DMS79 treated with DMSO at 0.1 percent for 48 hours (cell line): ENCODE data around the gene SUCO.
"Not testable (repeated sequence)": the region's sequence is repeated elsewhere in the genome, so short reads cannot be mapped to it uniquely, and the experiment has no call there.

Experiments
- DNase-seq: peaks from one replicate; lab custom pipeline; 2025; lab: John Stamatoyannopoulos, UW

Gene SUCO

GRCh38 chr1:172609528-172609927 is 76.6 kb downstream of the SUCO start:
- DNase-seq: no peak

GRCh38 chr1:172612478-172612877 is 79.5 kb downstream of the SUCO start:
- no peak for DNase-seq

GRCh38 chr1:172613294-172613693 is 80.3 kb downstream of the SUCO start:
- no peak for DNase-seq

- no peak for DNase-seq
Observed at GRCh38 chr1:172616195-172616594, 83.2 kb downstream of the SUCO start.

GRCh38 chr1:172616636-172617035 is 83.7 kb downstream of the SUCO start:
- DNase-seq: no peak

GRCh38 chr1:172620603-172621002 is 87.7 kb downstream of the SUCO start:
- DNase-seq: not testable (repeated sequence)

- DNase-seq: no peak
Observed at GRCh38 chr1:172622541-172622940, 89.6 kb downstream of the SUCO start.

- no peak for DNase-seq
Observed at GRCh38 chr1:172623748-172624147, 90.8 kb downstream of the SUCO start.

GRCh38 chr1:172626845-172627244 is 93.9 kb downstream of the SUCO start:
- no peak for DNase-seq

GRCh38 chr1:172627702-172628101 is 94.8 kb downstream of the SUCO start:
- DNase-seq: no peak

GRCh38 chr1:172628401-172628800 is 95.5 kb downstream of the SUCO start:
- no peak for DNase-seq

GRCh38 chr1:172629170-172629569 is 96.2 kb downstream of the SUCO start:
- no peak for DNase-seq

- no peak for DNase-seq
Observed at GRCh38 chr1:172629638-172630037, 96.7 kb downstream of the SUCO start.

GRCh38 chr1:172630056-172630818 is 97.3 kb downstream of the SUCO start:
- DNase-seq: no peak

- DNase-seq: no peak
Observed at GRCh38 chr1:172630868-172631267, 97.9 kb downstream of the SUCO start.

- DNase-seq: no peak
Observed at GRCh38 chr1:172637522-172637921, 104.6 kb downstream of the SUCO start.

GRCh38 chr1:172638249-172638648 is 105.3 kb downstream of the SUCO start:
- DNase-seq: no peak

GRCh38 chr1:172638885-172639831 is 106.2 kb downstream of the SUCO start:
- no peak for DNase-seq

- no peak for DNase-seq
Observed at GRCh38 chr1:172640111-172640510, 107.2 kb downstream of the SUCO start.

GRCh38 chr1:172641492-172641891 is 108.5 kb downstream of the SUCO start:
- DNase-seq: no peak

- DNase-seq: no peak
Observed at GRCh38 chr1:172642970-172643369, 110.0 kb downstream of the SUCO start.

- no peak for DNase-seq
Observed at GRCh38 chr1:172646653-172647052, 113.7 kb downstream of the SUCO start.

- DNase-seq: no peak
Observed at GRCh38 chr1:172647110-172647564, 114.2 kb downstream of the SUCO start.
